H1 (cell line): ENCODE data around the gene SLIT3. TPM values are rescaled to one million over a fixed set of nuclear protein-coding genes. Genes with fewer than 3 reads are reported as not detected.

ENCODE experiments used
- CTCF ChIA-PET: fragments of 300-600 bp; sonication (Branson Sonifier 250); formaldehyde crosslinking; loops from one replicate; lab custom pipeline; 2021; ENCODE audit not compliant: partially characterized antibody; lab: Charles Lee
- POLR2A ChIA-PET: fragments of 300-600 bp; sonication (Branson Sonifier 250); formaldehyde crosslinking; loops from one replicate; lab custom pipeline; 2021; ENCODE audit warnings: inconsistent platforms; ENCODE audit not compliant: partially characterized antibody; lab: Charles Lee
- DNase-seq, 2 experiments: peaks; one replicate each; pipeline versions ENCODE4 v3.0.0 to v3.0.0-alpha.2; 2010 to 2022; ENCODE audit warnings: low spot score in 2 of 2, low read depth in 1 of 2, mixed read lengths in 1 of 2
- FAIRE-seq: peaks from 2 replicates; lab custom pipeline; 2011; peaks lifted over from hg19 to GRCh38; lab: Jason Lieb, UNC
- H2AFZ ChIP-seq: 2 replicates; pipeline ENCODE4 v1.8.1; 2012; ENCODE audit warnings: low read length, inconsistent platforms
- H2AK5ac ChIP-seq: 2 replicates; pipeline ENCODE4 v1.6.1; 2013; ENCODE audit warnings: low read depth, low read length
- H2BK120ac ChIP-seq: replicated peaks from 2 replicates; pipeline ENCODE3; 2013; ENCODE audit warnings: low read depth, low read length, inconsistent platforms
- H2BK12ac ChIP-seq: 2 replicates; pipeline ENCODE4 v1.6.1; 2013; ENCODE audit warnings: low read depth, low read length
- H2BK15ac ChIP-seq: 2 replicates; pipeline ENCODE4 v1.6.1; 2013; ENCODE audit warnings: low read length
- H2BK20ac ChIP-seq: 2 replicates; pipeline ENCODE4 v1.6.1; 2013; ENCODE audit warnings: low read length
- H2BK5ac ChIP-seq: 2 replicates; pipeline ENCODE4 v1.6.1; 2013; ENCODE audit warnings: low read depth, low read length
- H3K14ac ChIP-seq: 2 replicates; pipeline ENCODE4 v1.6.1; 2013; ENCODE audit warnings: inconsistent platforms; ENCODE audit not compliant: insufficient read length
- H3K18ac ChIP-seq: 2 replicates; pipeline ENCODE4 v1.6.1; 2013; ENCODE audit warnings: low read length; ENCODE audit errors: extremely low read depth
- H3K23ac ChIP-seq: 2 replicates; pipeline ENCODE4 v1.6.1; 2013; ENCODE audit warnings: inconsistent platforms; ENCODE audit not compliant: insufficient read length
- H3K23me2 ChIP-seq: 2 replicates; pipeline ENCODE4 v1.6.1; 2013; ENCODE audit warnings: low read depth, low read length
- H3K27ac ChIP-seq: 2 replicates; pipeline ENCODE4 v1.6.1; 2011; ENCODE audit warnings: low read depth, low read length, inconsistent platforms
- H3K27me3 ChIP-seq, 4 experiments: replicated peaks in 1 of 4; 1 replicate in 1 of 4; 2 replicates in 3 of 4; pipeline versions ENCODE4 v1.6.1 to v1.8.1; 2011 to 2013; ENCODE audit warnings: low read length in 3 of 4, mild to moderate bottlenecking in 3 of 4, inconsistent platforms in 2 of 4, mixed read lengths in 2 of 4, moderate library complexity in 1 of 4; ENCODE audit not compliant: control insufficient read depth in 3 of 4, insufficient read depth in 3 of 4; ENCODE audit errors: extremely low read depth in 1 of 4
- H3K36me3 ChIP-seq, 4 experiments: 2 replicates each; pipeline versions ENCODE4 v1.6.1 to v1.8.1; 2011 to 2013; ENCODE audit warnings: mild to moderate bottlenecking in 4 of 4, low read length in 3 of 4, moderate library complexity in 2 of 4, control low read depth in 1 of 4, inconsistent platforms in 1 of 4; ENCODE audit not compliant: insufficient read depth in 4 of 4, control insufficient read depth in 2 of 4
- H3K4ac ChIP-seq: replicated peaks from 2 replicates; pipeline ENCODE3; 2013; ENCODE audit warnings: low read length, low read depth, mixed read lengths, inconsistent platforms; ENCODE audit not compliant: insufficient read length
- H3K4me1 ChIP-seq, 4 experiments: replicated peaks in 1 of 4; 1 replicate in 1 of 4; 2 replicates in 3 of 4; pipeline versions ENCODE4 v1.6.1 to v1.8.1; 2011 to 2013; ENCODE audit warnings: low read length in 3 of 4, inconsistent platforms in 2 of 4, mixed read lengths in 1 of 4; ENCODE audit not compliant: insufficient read depth in 4 of 4, control insufficient read depth in 3 of 4
- H3K4me2 ChIP-seq, 2 experiments: 2 replicates each; pipeline versions ENCODE4 v1.6.1 to v1.8.1; 2011 to 2013; ENCODE audit warnings: low read depth in 2 of 2, low read length in 2 of 2, control low read depth in 1 of 2, inconsistent platforms in 1 of 2, mild to moderate bottlenecking in 1 of 2; ENCODE audit not compliant: insufficient read depth in 1 of 2
- H3K4me3 ChIP-seq, 4 experiments: fragments of 200-600, 300-600 bp in 1 of 4; sonication (generic), shearing (Covaris generic), sonication (Bioruptor Twin) in 1 of 4; 2 replicates each; pipeline versions ENCODE4 v1.5.1 to v1.8.1; 2011 to 2016; ENCODE audit warnings: low read length in 4 of 4, low read depth in 3 of 4, control low read depth in 2 of 4, inconsistent platforms in 2 of 4, mild to moderate bottlenecking in 2 of 4, mixed read lengths in 1 of 4, moderate library complexity in 1 of 4; ENCODE audit not compliant: insufficient read depth in 2 of 4; ENCODE audit errors: extremely low read depth in 1 of 4
- H3K56ac ChIP-seq: replicated peaks from 2 replicates; pipeline ENCODE3; 2013; ENCODE audit warnings: low read depth, mild to moderate bottlenecking, mixed read lengths, low read length, inconsistent platforms; ENCODE audit not compliant: insufficient read length
- H3K79me1 ChIP-seq: 2 replicates; pipeline ENCODE4 v1.6.1; 2013; ENCODE audit warnings: low read depth, low read length, control low read depth
- H3K79me2 ChIP-seq, 2 experiments: 2 replicates each; pipeline versions ENCODE4 v1.6.1 to v1.8.1; 2012 to 2013; ENCODE audit warnings: low read length in 2 of 2, mild to moderate bottlenecking in 2 of 2, inconsistent platforms in 1 of 2; ENCODE audit not compliant: insufficient read depth in 2 of 2, control insufficient read depth in 1 of 2
- H3K9ac ChIP-seq, 4 experiments: replicated peaks in 1 of 4; 1 replicate in 1 of 4; 2 replicates in 3 of 4; pipeline versions ENCODE4 v1.6.1 to v1.8.1; 2011 to 2013; ENCODE audit warnings: low read depth in 3 of 4, low read length in 3 of 4, control low read depth in 2 of 4, mild to moderate bottlenecking in 2 of 4, moderate library complexity in 2 of 4, inconsistent platforms in 1 of 4; ENCODE audit errors: extremely low read depth in 1 of 4
- H3K9me3 ChIP-seq, 2 experiments: 2 replicates each; pipeline versions ENCODE4 v1.6.1 to v1.8.1; 2012 to 2013; ENCODE audit warnings: mild to moderate bottlenecking in 2 of 2, moderate library complexity in 2 of 2, control low read depth in 1 of 2, inconsistent platforms in 1 of 2, low read depth in 1 of 2, low read length in 1 of 2, mixed read lengths in 1 of 2; ENCODE audit not compliant: insufficient read depth in 2 of 2
- H4K20me1 ChIP-seq, 2 experiments: replicated peaks in 1 of 2; 2 replicates each; pipeline versions ENCODE3 to v1.8.1; 2011 to 2013; ENCODE audit warnings: inconsistent platforms in 2 of 2, low read length in 2 of 2, mild to moderate bottlenecking in 1 of 2; ENCODE audit not compliant: insufficient read depth in 2 of 2, control insufficient read depth in 1 of 2
- H4K5ac ChIP-seq: 2 replicates; pipeline ENCODE4 v1.6.1; 2013; ENCODE audit warnings: low read length, low read depth, mixed read lengths, inconsistent platforms; ENCODE audit not compliant: insufficient read length
- H4K8ac ChIP-seq: 2 replicates; pipeline ENCODE4 v1.8.0; 2013; ENCODE audit warnings: mild to moderate bottlenecking, moderate library complexity, low read length, inconsistent platforms; ENCODE audit not compliant: insufficient read depth; ENCODE audit errors: extremely low read depth
- H4K91ac ChIP-seq: replicated peaks from 2 replicates; pipeline ENCODE3; 2013; ENCODE audit warnings: low read length, mixed read lengths, inconsistent platforms; ENCODE audit not compliant: insufficient read length
- BACH1 ChIP-seq: IDR thresholded peaks from 2 replicates; pipeline ENCODE4 v1.6.1; 2012; ENCODE audit warnings: low read length, improper control_type of control experiment
- BCL11A ChIP-seq, 2 experiments: IDR thresholded peaks; one replicate each; pipeline ENCODE4 v1.6.1; 2011; ENCODE audit warnings: low read depth in 2 of 2, low read length in 2 of 2, mild to moderate bottlenecking in 2 of 2
- EZH2 ChIP-seq: fragments of 200-600 bp; sonication (generic); IDR thresholded peaks from 2 replicates; pipeline ENCODE4 v1.7.1; 2012; ENCODE audit warnings: low read depth, mild to moderate bottlenecking, moderate library complexity, low read length, inconsistent platforms; ENCODE audit not compliant: severe bottlenecking
- KDM1A ChIP-seq: fragments of 200-600, 300-600 bp; sonication (generic); IDR thresholded peaks from 2 replicates; pipeline ENCODE4 v1.7.1; 2016; ENCODE audit warnings: mild to moderate bottlenecking, low read length, borderline replicate concordance
- KDM5A ChIP-seq: fragments of 200-600 bp; IDR thresholded peaks from 2 replicates; pipeline ENCODE4 v1.7.1; 2012; ENCODE audit warnings: mild to moderate bottlenecking, low read length, inconsistent platforms, mixed read lengths
- NRF1 ChIP-seq: IDR thresholded peaks from 2 replicates; pipeline ENCODE4 v1.6.1; 2011; ENCODE audit warnings: mild to moderate bottlenecking, low read depth, low read length, improper control_type of control experiment
- PHF8 ChIP-seq: fragments of 200-600 bp; sonication (generic); conservative IDR thresholded peaks from 2 replicates; pipeline ENCODE4 v1.7.1; 2012; ENCODE audit warnings: low read depth, mild to moderate bottlenecking, inconsistent platforms, low read length, moderate library complexity
- RFX5 ChIP-seq: IDR thresholded peaks from 2 replicates; pipeline ENCODE4 v1.6.1; 2011; ENCODE audit warnings: low read depth, low read length, improper control_type of control experiment, borderline replicate concordance
- WGBS, 2 experiments: shearing (Covaris generic) in 1 of 2; methylation state at CpG; one replicate each; pipeline versions ENCODE4 v1.1.6 to v1.1.7; 2013 to 2015; ENCODE audit warnings: low lambda C conversion rate in 2 of 2, mixed read lengths in 2 of 2, inconsistent platforms in 1 of 2, low coverage in 1 of 2, missing lambda C conversion rate in 1 of 2; ENCODE audit not compliant: insufficient replicate concordance in 2 of 2, insufficient coverage in 1 of 2, insufficient read length in 1 of 2; ENCODE audit errors: extremely low coverage in 1 of 2, missing lambda C conversion rate in 1 of 2; 5-methylcytosine and 5-hydroxymethylcytosine counted together
- polyA plus RNA-seq, 7 experiments: library from polyadenylated mRNA; depleted of rRNA in 3 of 7; stranded (reverse) in 5 of 7; unstranded in 2 of 7; fragments of >200 nt in 5 of 7; fragments of 200-250 nt in 2 of 7; gene quantifications; 1 replicate in 5 of 7; 2 replicates in 1 of 7; 4 replicates in 1 of 7; pipeline versions ENCODE4 v1.2.1 to v1.2.3, GENCODE V29; 2011 to 2013; ENCODE audit warnings: missing spikeins in 2 of 7, mixed read lengths in 2 of 7
- total RNA-seq: library from RNA; stranded (reverse); fragmentation: NEBNext Ultra II Directional; extraction: Animal tissue kit (Norgen Biotek cat#: 25700); gene quantifications from 2 replicates; pipeline ENCODE4 v1.2.1, GENCODE V29; 2021

The SLIT3 gene
- total and polyA plus RNA-seq, 2 of the 8 experiments (the other 6 are each of a cell fraction or from before 2014, with no cell fraction given), result 1.1 to 1.2 TPM

DNA sequence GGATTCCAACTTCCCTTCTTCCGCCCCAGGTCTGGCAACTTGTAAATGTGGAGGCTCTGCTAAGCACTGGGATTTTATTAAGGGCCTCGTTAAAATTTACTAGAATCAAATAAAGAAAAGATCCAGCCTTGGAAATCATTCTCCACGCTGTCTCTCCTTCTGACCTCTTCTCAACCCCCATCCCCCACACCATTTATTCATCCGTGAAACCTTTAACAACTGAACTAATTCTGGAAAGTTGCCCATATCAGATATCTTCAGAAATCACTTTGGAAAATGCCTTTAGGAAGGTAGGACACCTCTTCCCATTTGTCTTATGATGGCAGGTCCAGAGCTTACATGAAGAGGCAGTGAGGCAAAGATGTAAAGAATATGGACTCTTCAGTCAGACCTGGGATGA is 288.5 kb downstream of the SLIT3 start:
- Histone ChIP-seq H2AK5ac (no peak overlapping the region), H3K79me1 (no peaks in the 10 kb centered on the region)
- TF ChIP-seq BACH1 (no peak), RFX5 (no peak), KDM5A (no peak), EZH2 (no peak), NRF1 (no peak), KDM1A (no peak), PHF8 (no peak), BCL11A (IDR thresholded peaks at IDR 0.05; ENCODE audit: low read depth in 2 of 2, low read length in 2 of 2) (no peak)
- TF ChIP-seq, all 59 proteins: peak for 0
- Histone ChIP-seq H3K23ac (no peak overlapping the region), H3K27ac (no peak overlapping the region), H3K18ac (no peak overlapping the region; the same call in 1 of the 2 replicates), H3K56ac (no peak overlapping the region), H2AFZ (no peak overlapping the region), H3K4me1 (peaks cover 3 to 13% (median 9%) of the 10 kb centered on the region in 4 experiments), H3K9ac (no peak overlapping the region), H2BK12ac (peak overlapping the region; percentile 62; the same call in 1 of the 2 replicates), H2BK15ac (0 out of 2 replicates have a peak overlapping the region, but pooled peaks have one; percentile 96), H2BK120ac (no peak overlapping the region), H3K14ac (no peak overlapping the region), H4K5ac (no peak overlapping the region), H3K23me2 (no peaks in the 10 kb centered on the region), H3K36me3 (no peaks in the 10 kb centered on the region), H3K4me2 (no peak overlapping the region; a peak in 1 of 4 replicates), H3K4me3 (no peak overlapping the region), H2BK5ac (no peak overlapping the region), H4K91ac (no peak overlapping the region), H3K27me3 (no peaks in the 10 kb centered on the region), H3K9me3 (no peaks in the 10 kb centered on the region), H3K4ac (no peak overlapping the region), H4K8ac (no peak overlapping the region), H3K79me2 (no peaks in the 10 kb centered on the region), H2BK20ac (no peak overlapping the region), H4K20me1 (no peaks in the 10 kb centered on the region)
- FAIRE-seq, result no peak
- no peak for DNase-seq
- POLR2A ChIA-PET, result interaction anchor here (1.5 kb wide), 1 partner anchor 17 kb away, joined by 3 read pairs; no protein-coding TSS in a partner anchor
- WGBS, 2 experiments, result 84 to 100% methylated on average over 2 to 4 of the region's 4 CpGs
- CTCF ChIA-PET, result interaction anchor here (2.0 to 2.2 kb wide), 2 partner anchors 25 to 136 kb away, joined by 5 to 9 read pairs; no protein-coding TSS in a partner anchor
